ENCODE results near the gene MS4A6A.

Gene MS4A6A

DNA sequence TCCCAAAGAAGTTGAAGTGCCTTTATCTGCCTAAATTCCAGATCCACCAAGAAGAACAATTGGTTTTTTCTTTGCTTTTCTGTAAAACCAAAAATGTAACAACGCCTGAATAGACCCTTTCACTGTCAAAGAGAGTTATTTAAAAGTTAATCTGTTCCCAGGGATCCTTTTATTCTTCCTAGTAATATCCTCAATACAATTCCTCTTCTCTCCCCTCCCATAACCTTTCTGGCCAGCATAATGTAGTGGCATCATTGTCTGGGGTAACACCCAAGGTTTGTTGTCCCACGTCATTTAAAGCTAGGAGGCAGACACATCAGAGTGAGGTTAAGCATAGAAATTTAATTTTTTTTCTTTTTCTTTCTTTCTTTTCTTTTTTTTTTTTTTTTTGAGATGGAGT, 54.5 kb downstream of the MS4A6A start:
- no peak for DNase-seq (ENCODE audit: low read depth, low spot score)

DNA sequence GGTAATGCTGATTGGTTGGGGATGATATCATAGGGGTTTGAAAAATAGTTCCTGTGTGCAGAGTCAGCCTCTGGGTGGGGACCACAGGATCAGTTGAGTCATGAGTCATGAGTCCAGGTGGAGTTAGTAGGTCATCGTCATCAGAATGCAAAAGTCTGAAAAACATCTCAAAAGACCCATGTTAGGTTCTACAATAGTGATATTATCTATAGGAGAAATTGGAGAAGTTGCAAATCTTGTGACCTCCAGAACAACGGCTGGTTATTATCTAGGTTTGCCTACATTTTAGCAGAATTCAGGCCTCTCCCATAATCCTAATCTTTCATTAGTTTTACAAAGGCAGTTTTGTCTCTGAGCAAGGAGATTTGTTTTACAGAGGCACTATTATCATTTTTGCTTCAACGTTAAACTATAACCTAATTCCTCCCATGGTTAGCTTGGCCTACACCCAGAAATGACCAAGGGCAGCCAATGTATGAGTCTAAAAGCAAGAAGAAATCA, 55.5 kb downstream of the MS4A6A start:
- DNase-seq (ENCODE audit: low read depth, low spot score): no peak

DNA sequence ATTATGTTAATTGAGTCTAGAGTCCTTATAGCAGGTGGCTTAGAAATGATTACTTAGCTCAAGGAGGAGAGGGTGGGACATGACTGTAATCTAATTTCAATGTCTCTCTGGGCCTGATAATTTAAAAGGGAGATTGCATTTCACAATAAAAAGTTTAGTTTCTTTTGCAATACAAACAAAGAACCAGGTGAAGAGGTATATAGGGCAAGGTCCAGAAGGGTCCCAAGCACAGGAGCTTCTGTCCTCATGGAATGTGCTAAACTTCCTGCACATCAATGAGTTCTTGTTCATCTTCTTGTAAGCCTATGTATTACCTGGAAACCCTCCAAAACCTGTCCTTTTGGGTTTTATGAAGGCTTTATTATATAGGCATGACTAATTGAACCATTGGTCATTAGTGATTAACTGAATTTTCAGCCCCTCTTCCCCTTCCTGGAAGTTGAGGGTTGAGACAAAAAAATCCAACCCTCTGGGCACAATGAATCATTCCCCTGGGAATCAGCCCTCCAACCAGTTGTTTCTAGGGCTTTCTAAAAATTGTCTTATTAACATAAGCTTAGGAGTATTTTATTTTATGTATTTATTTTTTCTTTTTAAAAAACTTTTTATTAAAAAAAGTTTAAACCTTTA, 56.8 kb downstream of the MS4A6A start:
- DNase-seq (ENCODE audit: low read depth, low spot score): no peak

DNA sequence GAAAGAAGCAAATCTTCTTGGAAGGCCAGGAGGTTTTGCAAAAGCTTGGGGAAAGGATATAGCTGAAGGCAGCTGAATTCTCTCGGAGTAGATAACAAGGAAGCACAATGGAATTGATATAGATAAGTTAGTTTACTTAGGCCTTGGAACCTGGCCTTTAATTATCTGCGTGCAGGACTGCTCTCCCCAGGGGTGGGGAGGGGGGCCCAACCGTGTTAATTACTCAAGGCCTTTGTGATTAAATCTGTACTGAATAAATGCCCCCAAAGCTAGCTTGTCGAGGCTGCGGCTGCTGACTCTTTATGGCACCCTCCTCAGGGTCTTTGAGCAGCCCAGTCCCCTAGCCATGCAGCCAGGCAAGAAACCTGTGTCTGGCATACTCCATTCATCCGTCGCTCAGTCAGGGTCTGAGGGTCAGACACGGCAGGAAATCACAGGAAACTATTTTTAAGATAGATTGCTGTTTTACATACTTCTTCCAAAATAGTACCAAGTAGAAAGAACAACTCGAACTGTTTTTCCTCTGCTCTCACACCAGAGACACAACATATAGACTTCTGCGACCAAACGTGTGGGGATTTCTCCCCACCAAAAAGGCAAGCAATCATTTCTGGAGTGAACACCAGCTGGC, 58.0 kb downstream of the MS4A6A start:
- DNase-seq (ENCODE audit: low read depth, low spot score): no peak

Measured in astrocyte of the hippocampus (primary cell).